K562 treated with DMSO at 1 percent for 4 hours (cell line): Measurements from ENCODE around the gene NFIL3. TPM values are rescaled to one million over a fixed set of nuclear protein-coding genes. Genes with fewer than 3 reads are reported as not detected.

Source experiments
- total RNA-seq: library from RNA; unstranded; fragments of 300-600 nt; gene quantifications from 2 replicates; pipeline ENCODE4 v1.2.3, GENCODE V29; 2022; ENCODE audit not compliant: insufficient read depth

NFIL3 gene
- total RNA-seq, result 24.9 and 27.9 TPM in 2 replicates

GRCh38 chr9:91423785-91424402 is at the start of gene NFIL3:
TSS of gene NFIL3 (minus strand) at chr9:91423832. CDS start at chr9:91410734, 13,098 bp downstream.

GRCh38 chr9:91361291-91362050 is 62.2 kb downstream of the NFIL3 start, which contains the start of gene AUH:
TSS of gene AUH (minus strand) at chr9:91361918. CDS start at chr9:91361889, 29 bp downstream.

Other genes with a start within 250 kb of the NFIL3 start
- 3.8 and 4.4 TPM in 2 replicates for gene AUH, start 61.9 kb downstream of the NFIL3 start, total RNA-seq